Left ventricle myocardium inferior (tissue), 1 donor: ENCODE measurements around the gene SPANXC. TPM values are rescaled to one million over a fixed set of nuclear protein-coding genes. Genes with fewer than 3 reads are reported as not detected.
"Not testable (repeated sequence)": the region's sequence is repeated elsewhere in the genome, so short reads cannot be mapped to it uniquely, and the experiment has no call there.

Experiments
- DNase-seq: peaks from one replicate; pipeline ENCODE4 v3.0.0-alpha.2; 2020
- H3K27ac ChIP-seq: fragments of 200-600 bp; replicated peaks from 2 replicates; pipeline ENCODE4 v1.8.0; 2021
- H3K27me3 ChIP-seq: fragments of 200-600 bp; 2 replicates; pipeline ENCODE4 v1.8.0; 2021; ENCODE audit warnings: low read depth
- H3K36me3 ChIP-seq: fragments of 200-600 bp; 2 replicates; pipeline ENCODE4 v1.8.0; 2021
- H3K4me1 ChIP-seq: fragments of 200-600 bp; 2 replicates; pipeline ENCODE4 v1.8.0; 2021
- H3K4me3 ChIP-seq: fragments of 200-600 bp; 2 replicates; pipeline ENCODE4 v1.8.0; 2021; ENCODE audit warnings: mild to moderate bottlenecking, moderate library complexity
- H3K9me3 ChIP-seq: fragments of 200-600 bp; replicated peaks from 2 replicates; pipeline ENCODE4 v1.8.0; 2021
- intact Hi-C: fragments of 100-400 bp; cut with micrococcal nuclease; formaldehyde crosslinking; loops from one replicate; pipeline ENCODE4 v1.11.0; 2022
- long read RNA-seq: library from polyadenylated mRNA; unstranded; transcript quantifications from one replicate; pipeline ENCODE4 v2.0.0, GENCODE V29; 2021
- total RNA-seq: library from RNA; stranded (reverse); fragmentation: NEBNext Ultra II Directional; extraction: Animal tissue kit (Norgen Biotek cat#: 25700); gene quantifications from one replicate; pipeline ENCODE4 v1.2.1, GENCODE V29; 2021
- TF ChIP-seq, protein P1 (sequence below): fragments of 200-600 bp; IDR thresholded peaks from 2 replicates; pipeline ENCODE4 v1.8.0; 2021; ENCODE audit warnings: antibody characterized with exemption, mild to moderate bottlenecking, borderline replicate concordance
- donor health status: DM: no; HTN: yes; CAD: no; lungs with severe emphysema.

SPANXC gene, protein sequence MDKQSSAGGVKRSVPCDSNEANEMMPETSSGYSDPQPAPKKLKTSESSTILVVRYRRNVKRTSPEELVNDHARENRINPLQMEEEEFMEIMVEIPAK
- total RNA-seq = not detected
- long read RNA-seq = 0 reads

DNA sequence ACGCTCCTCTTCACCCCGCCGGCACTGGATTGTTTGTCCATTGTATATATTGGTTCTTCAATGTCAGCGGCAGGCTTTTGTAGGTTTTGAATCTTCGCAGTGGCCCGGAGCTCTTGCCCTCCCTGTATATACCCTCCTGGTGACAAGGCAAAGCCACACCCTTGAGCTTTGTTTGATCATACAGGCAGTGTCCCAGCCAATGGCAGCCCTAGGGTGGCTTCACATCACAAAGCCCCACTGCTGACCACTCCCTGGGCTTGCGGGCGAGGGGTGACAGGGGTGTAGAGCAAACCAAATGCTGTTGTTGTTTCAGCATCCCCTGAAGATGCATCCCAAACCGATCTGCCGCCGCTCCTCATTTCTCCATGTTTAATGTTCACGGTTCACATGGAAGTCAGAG, at the start of gene SPANXC:
Gene SPANXC (minus strand): TSS at position 101 of the 400 bp plus-strand sequence. CDS start 60 bp downstream, at position 41.
- DNase-seq, H3K36me3 ChIP-seq, intact Hi-C loops, H3K9me3 ChIP-seq, H3K27ac ChIP-seq, H3K4me1 ChIP-seq, H3K4me3 ChIP-seq, H3K27me3 ChIP-seq: not testable (repeated sequence)

DNA sequence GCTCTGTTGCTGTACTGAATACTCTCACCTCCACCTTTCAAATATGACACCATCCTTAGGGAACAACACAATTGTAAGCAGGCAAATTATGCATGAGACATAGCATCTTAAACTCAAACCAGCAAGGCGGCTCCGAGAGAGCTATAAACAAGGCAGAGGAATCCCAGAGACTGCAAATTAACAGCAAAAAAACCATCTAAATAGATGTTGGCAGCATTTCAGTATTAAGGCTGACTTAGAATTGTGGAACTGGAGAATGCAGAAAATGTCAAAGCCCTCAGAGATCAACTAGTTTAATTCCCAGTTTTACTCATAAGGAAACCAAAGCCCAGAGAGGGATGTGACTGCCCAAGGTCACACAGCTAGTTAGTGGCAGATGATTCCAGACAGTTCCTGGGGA, 37.2 kb upstream of the SPANXC start:
- Histone ChIP-seq H3K27ac (no peak overlapping the region), H3K27me3 (no peaks in the 10 kb centered on the region), H3K4me1 (no peaks in the 10 kb centered on the region), H3K9me3 (no peaks in the 10 kb centered on the region), H3K36me3 (no peaks in the 10 kb centered on the region), H3K4me3 (no peak overlapping the region)
- no peak for DNase-seq
- TF ChIP-seq, protein P1, sequence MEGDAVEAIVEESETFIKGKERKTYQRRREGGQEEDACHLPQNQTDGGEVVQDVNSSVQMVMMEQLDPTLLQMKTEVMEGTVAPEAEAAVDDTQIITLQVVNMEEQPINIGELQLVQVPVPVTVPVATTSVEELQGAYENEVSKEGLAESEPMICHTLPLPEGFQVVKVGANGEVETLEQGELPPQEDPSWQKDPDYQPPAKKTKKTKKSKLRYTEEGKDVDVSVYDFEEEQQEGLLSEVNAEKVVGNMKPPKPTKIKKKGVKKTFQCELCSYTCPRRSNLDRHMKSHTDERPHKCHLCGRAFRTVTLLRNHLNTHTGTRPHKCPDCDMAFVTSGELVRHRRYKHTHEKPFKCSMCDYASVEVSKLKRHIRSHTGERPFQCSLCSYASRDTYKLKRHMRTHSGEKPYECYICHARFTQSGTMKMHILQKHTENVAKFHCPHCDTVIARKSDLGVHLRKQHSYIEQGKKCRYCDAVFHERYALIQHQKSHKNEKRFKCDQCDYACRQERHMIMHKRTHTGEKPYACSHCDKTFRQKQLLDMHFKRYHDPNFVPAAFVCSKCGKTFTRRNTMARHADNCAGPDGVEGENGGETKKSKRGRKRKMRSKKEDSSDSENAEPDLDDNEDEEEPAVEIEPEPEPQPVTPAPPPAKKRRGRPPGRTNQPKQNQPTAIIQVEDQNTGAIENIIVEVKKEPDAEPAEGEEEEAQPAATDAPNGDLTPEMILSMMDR = no peak
- intact Hi-C loops = no loop called here

DNA sequence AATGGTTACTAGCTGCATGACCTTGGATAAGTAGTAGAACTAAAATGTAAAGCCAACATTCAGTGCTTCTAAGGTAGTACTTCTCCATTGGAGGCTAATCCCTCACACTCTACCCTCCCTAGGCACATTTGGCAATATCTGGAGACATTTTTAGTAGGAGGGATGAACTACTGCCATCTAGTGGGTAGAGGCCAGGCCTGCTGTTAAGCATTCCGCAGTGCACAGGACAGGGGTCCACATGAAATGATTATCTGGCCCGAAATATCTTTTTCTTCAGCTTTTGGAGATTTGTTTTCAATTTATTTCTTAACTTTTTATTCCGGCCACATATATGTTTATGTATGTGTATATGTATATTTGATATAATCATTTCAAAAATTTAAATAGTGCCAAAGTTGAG, 36.0 kb upstream of the SPANXC start:
- intact Hi-C loops = no loop called here
- H3K36me3 ChIP-seq = no peaks in the 10 kb centered on the region

DNA sequence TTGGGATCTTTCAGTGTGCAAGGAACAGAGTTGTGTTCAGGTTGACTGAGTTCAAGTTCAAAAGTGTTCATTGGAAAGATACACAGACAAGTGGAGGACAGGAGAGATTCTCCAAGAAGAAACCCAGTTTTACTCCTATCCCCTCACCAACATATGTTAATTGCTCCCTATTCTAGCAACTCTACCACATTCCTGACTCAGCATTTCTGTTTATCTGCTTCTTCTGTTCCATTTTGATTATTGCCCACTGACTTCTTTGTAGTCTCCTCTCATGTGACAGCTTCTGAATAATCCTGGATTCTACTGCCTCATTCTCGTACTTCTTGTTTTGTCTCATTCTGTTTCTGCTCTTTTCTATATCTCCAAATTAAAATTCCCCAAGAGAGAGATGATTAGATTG, 15.8 kb upstream of the SPANXC start:
- no peak overlapping the region for H3K4me3 ChIP-seq
- intact Hi-C loops = no loop called here
- TF ChIP-seq, protein P1 = no peak
- H3K27me3 ChIP-seq = no peaks in the 10 kb centered on the region
- no peaks in the 10 kb centered on the region for H3K9me3 ChIP-seq
- no peak overlapping the region for H3K27ac ChIP-seq
- H3K36me3 ChIP-seq = no peaks in the 10 kb centered on the region
- no peak for DNase-seq
- H3K4me1 ChIP-seq = no peaks in the 10 kb centered on the region

More for the DNA sequence above, 36.0 kb upstream of the SPANXC start:
- Histone ChIP-seq H3K4me3 (no peak overlapping the region), H3K4me1 (no peaks in the 10 kb centered on the region), H3K27me3 (no peaks in the 10 kb centered on the region), H3K9me3 (no peaks in the 10 kb centered on the region), H3K27ac (no peak overlapping the region)
- DNase-seq = no peak
- TF ChIP-seq, protein P1 = peak; percentile 41

DNA sequence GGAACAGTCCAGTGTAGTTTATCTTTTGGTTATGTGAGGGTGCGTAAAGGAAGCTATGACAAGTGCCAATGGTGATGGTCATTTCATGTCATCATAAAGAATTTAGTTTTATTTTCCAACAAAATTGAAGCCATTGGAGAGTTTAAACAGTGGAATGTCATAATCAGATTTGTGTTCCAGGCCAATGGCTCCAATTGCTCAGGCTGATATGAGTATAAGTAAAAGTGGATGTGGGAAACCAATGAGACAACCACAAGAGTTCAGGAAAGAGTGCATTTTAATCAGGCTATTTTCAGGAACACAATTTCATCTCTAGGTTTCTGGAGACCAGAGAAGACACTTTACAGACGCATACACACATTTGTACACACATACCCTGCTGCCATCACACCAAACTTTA, 20.7 kb downstream of the SPANXC start:
- Histone ChIP-seq H3K4me3 (no peak overlapping the region), H3K27ac (no peak overlapping the region), H3K4me1 (no peaks in the 10 kb centered on the region), H3K9me3 (no peaks in the 10 kb centered on the region), H3K36me3 (no peaks in the 10 kb centered on the region), H3K27me3 (no peaks in the 10 kb centered on the region)
- no peak for DNase-seq
- TF ChIP-seq, protein P1 = no peak
- intact Hi-C loops = no loop called here

DNA sequence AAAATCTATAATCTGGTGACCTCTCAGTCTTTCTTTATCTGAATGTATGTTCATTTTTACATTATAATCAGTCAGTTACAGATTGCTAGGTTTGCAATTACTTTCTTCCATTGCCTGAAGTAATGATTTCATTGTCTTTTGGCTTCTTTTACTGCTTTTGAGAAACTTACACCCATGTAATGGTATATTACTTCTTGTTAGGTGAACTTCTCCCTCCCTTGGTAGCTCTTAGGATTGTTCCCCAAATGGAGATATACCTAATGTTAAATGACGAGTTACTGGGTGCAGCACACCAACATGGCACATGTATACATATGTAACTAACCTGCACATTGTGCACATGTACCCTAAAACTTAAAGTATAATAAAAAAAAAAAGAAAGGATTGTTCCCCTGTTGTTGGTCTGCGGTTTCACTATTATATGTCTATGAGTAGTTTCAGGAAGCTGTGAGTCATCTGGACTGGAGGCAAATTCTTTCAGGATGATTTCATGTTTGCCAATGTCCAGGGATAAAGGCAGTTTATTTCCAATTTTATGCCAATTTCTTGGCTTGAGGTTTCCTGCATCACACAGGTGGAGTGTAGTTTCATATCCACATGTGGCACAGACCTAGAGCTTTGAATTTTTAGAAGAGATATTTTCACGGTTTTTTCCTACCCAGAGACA, 21.8 kb downstream of the SPANXC start:
- Histone ChIP-seq H3K36me3 (no peaks in the 10 kb centered on the region), H3K27ac (no peak overlapping the region), H3K27me3 (no peaks in the 10 kb centered on the region), H3K9me3 (no peaks in the 10 kb centered on the region), H3K4me3 (no peak overlapping the region), H3K4me1 (no peaks in the 10 kb centered on the region)
- no peak for DNase-seq
- TF ChIP-seq, protein P1 = no peak
- intact Hi-C loops = no loop called here
